K562 (cell line): Measurements from ENCODE around the gene PUS7.

ENCODE experiments used
- BRCA1 ChIP-seq, 2 experiments: fragments of 450-650 bp in 1 of 2; sonication (generic) in 1 of 2; formaldehyde crosslinking in 1 of 2; IDR thresholded peaks; 2 replicates each; pipeline versions ENCODE4 v1.5.0 to v1.6.1; 2017 to 2020; ENCODE audit warnings: mild to moderate bottlenecking in 1 of 2, missing genetic modification reagents in 1 of 2
- CBX8 ChIP-seq: fragments of 200-600 bp; sonication (generic); IDR thresholded peaks from 2 replicates; pipeline ENCODE4 v1.6.1; 2012; ENCODE audit warnings: borderline replicate concordance, mixed run types, low read depth, mild to moderate bottlenecking, moderate library complexity, mixed read lengths, low read length, control low read depth, inconsistent platforms; ENCODE audit not compliant: poor library complexity, severe bottlenecking; ENCODE audit errors: extremely low read depth
- CTCF ChIP-seq, 3 experiments: IDR thresholded peaks in 2 of 3; conservative IDR thresholded peaks in 1 of 3; 2 replicates each; pipeline ENCODE4 v1.5.1; 2011 to 2012; ENCODE audit warnings: low read length in 3 of 3, mild to moderate bottlenecking in 3 of 3, control low read depth in 2 of 3, improper control_type of control experiment in 1 of 3, inconsistent platforms in 1 of 3, low read depth in 1 of 3, mixed read lengths in 1 of 3, moderate library complexity in 1 of 3; ENCODE audit not compliant: insufficient read depth in 2 of 3
- ELK1 ChIP-seq: sonication (generic); formaldehyde crosslinking; IDR thresholded peaks from 2 replicates; pipeline ENCODE4 v1.8.1; 2022; ENCODE audit warnings: missing genetic modification reagents
- FOSL1 ChIP-seq: fragments of 200-800 bp; sonication (Bioruptor generic); conservative IDR thresholded peaks from 2 replicates; pipeline ENCODE4 v1.6.1; 2016; ENCODE audit warnings: missing genetic modification characterization, missing compliant biosample characterization
- FOXK1 ChIP-seq: sonication (generic); formaldehyde crosslinking; IDR thresholded peaks from 2 replicates; pipeline ENCODE4 v1.8.0; 2022; ENCODE audit warnings: missing genetic modification reagents, mild to moderate bottlenecking, borderline replicate concordance
- GMEB1 ChIP-seq: fragments of 250-450 bp; sonication (Bioruptor Pico); IDR thresholded peaks from 2 replicates; pipeline ENCODE4 v1.4.0; 2020; ENCODE audit warnings: mild to moderate bottlenecking
- HNRNPUL1 ChIP-seq: fragments of 200-400 bp; formaldehyde crosslinking; IDR thresholded peaks from 2 replicates; pipeline ENCODE4 v1.6.1; 2017; ENCODE audit warnings: low read length
- JUN ChIP-seq, 2 experiments: sonication (generic) in 1 of 2; formaldehyde crosslinking in 1 of 2; IDR thresholded peaks; 2 replicates each; pipeline versions ENCODE4 v1.6.1 to v1.8.0; 2012 to 2022; ENCODE audit warnings: borderline replicate concordance in 2 of 2, mild to moderate bottlenecking in 2 of 2, improper control_type of control experiment in 1 of 2, low read depth in 1 of 2, low read length in 1 of 2, missing genetic modification reagents in 1 of 2
- KAT7 ChIP-seq: sonication (generic); formaldehyde crosslinking; IDR thresholded peaks from 2 replicates; pipeline ENCODE4 v1.8.0; 2022; ENCODE audit warnings: missing genetic modification reagents, mild to moderate bottlenecking, borderline replicate concordance
- STAG1 ChIP-seq: sonication (generic); formaldehyde crosslinking; IDR thresholded peaks from 2 replicates; pipeline ENCODE4 v1.5.0; 2020; ENCODE audit warnings: missing genetic modification reagents, borderline replicate concordance
- ZNF274 ChIP-seq: IDR thresholded peaks from 2 replicates; pipeline ENCODE4 v1.6.1; 2011; ENCODE audit warnings: low read depth, mild to moderate bottlenecking, low read length, moderate library complexity, borderline replicate concordance
- ZNF717 ChIP-seq: fragments of 250-450 bp; sonication (Bioruptor Pico); IDR thresholded peaks from 2 replicates; pipeline ENCODE4 v1.5.0; 2021

GRCh38 chr7:105429746-105430612 lies 92.1 kb downstream of the PUS7 start:
- TF ChIP-seq ZNF274 (no peak), JUN (IDR thresholded peaks at IDR 0.05; ENCODE audit: borderline replicate concordance, low read depth, low read length) (no peak), JUN (CRISPR knock-in tag; IDR thresholded peaks at IDR 0.05; ENCODE audit: borderline replicate concordance) (no peak), CTCF (IDR thresholded peaks at IDR 0.05 in 2 of 3, conservative IDR thresholded peaks at IDR 0.05 in 1 of 3; ENCODE audit: insufficient read depth in 2 of 3, low read depth in 1 of 3, low read length in 3 of 3) (peak; percentile 74 to 92 (median 80)), CBX8 (no peak), STAG1 (CRISPR knock-in tag) (no peak), HNRNPUL1 (no peak), KAT7 (CRISPR knock-in tag) (no peak), ZNF717 (no peak), FOXK1 (CRISPR knock-in tag) (no peak), GMEB1 (CRISPR knock-in tag) (no peak), ELK1 (CRISPR knock-in tag) (no peak), BRCA1 (IDR thresholded peaks at IDR 0.05) (no peak), BRCA1 (CRISPR knock-in tag; IDR thresholded peaks at IDR 0.05) (no peak), FOSL1 (no peak)
